OCI-LY1 (cell line): Measurements from ENCODE around the gene TXLNG.

ENCODE experiments used
- H2AFZ ChIP-seq: fragments of 200-600 bp; sonication (generic), shearing (Covaris generic); 2 replicates; pipeline ENCODE4 v1.6.0; 2014; ENCODE audit warnings: antibody characterized with exemption, mild to moderate bottlenecking, low read length
- H3F3A ChIP-seq: fragments of 200-600 bp; sonication (generic), shearing (Covaris generic); 2 replicates; pipeline ENCODE4 v1.6.0; 2014; ENCODE audit warnings: mild to moderate bottlenecking, antibody characterized with exemption, low read length, moderate library complexity; ENCODE audit not compliant: insufficient read depth
- H3K27ac ChIP-seq: fragments of 200-600 bp; sonication (generic); 2 replicates; pipeline ENCODE4 v1.5.1; 2014; ENCODE audit warnings: low read length, mixed run types, mild to moderate bottlenecking, low read depth; ENCODE audit not compliant: poor library complexity, severe bottlenecking
- H3K27me3 ChIP-seq: fragments of 200-600 bp; sonication (generic); 2 replicates; pipeline ENCODE4 v1.6.0; 2014; ENCODE audit warnings: antibody characterized with exemption, mild to moderate bottlenecking, low read length, moderate library complexity; ENCODE audit not compliant: insufficient read depth
- H3K36me3 ChIP-seq: fragments of 200-600 bp; sonication (generic); 2 replicates; pipeline ENCODE4 v1.6.1; 2014; ENCODE audit warnings: mild to moderate bottlenecking, antibody characterized with exemption, low read length, moderate library complexity, mixed read lengths; ENCODE audit not compliant: insufficient read depth
- H3K4me1 ChIP-seq: fragments of 200-600 bp; sonication (generic); 2 replicates; pipeline ENCODE4 v1.5.1; 2014; ENCODE audit warnings: mild to moderate bottlenecking, low read length, moderate library complexity; ENCODE audit not compliant: insufficient read depth, severe bottlenecking
- H3K4me2 ChIP-seq: fragments of 200-600 bp; sonication (generic), shearing (Covaris generic); 2 replicates; pipeline ENCODE4 v1.6.1; 2014; ENCODE audit warnings: low read length
- H3K4me3 ChIP-seq: fragments of 200-600 bp; sonication (generic); 2 replicates; pipeline ENCODE4 v1.5.1; 2014; ENCODE audit warnings: low read length, low read depth, mild to moderate bottlenecking, mixed read lengths; ENCODE audit not compliant: poor library complexity, severe bottlenecking
- H3K79me2 ChIP-seq: fragments of 200-600 bp; shearing (Covaris generic); 2 replicates; pipeline ENCODE4 v1.6.1; 2016; ENCODE audit warnings: mixed run types, low read length, mixed read lengths; ENCODE audit not compliant: insufficient read depth
- H3K9ac ChIP-seq: fragments of 200-600 bp; sonication (generic), shearing (Covaris generic); 2 replicates; pipeline ENCODE4 v1.6.1; 2014; ENCODE audit warnings: mild to moderate bottlenecking, low read length, mixed read lengths
- H3K9me2 ChIP-seq: fragments of 200-600 bp; sonication (generic), shearing (Covaris generic); 2 replicates; pipeline ENCODE4 v1.6.1; 2014; ENCODE audit warnings: low read depth, mild to moderate bottlenecking, low read length, mixed read lengths
- H3K9me3 ChIP-seq: fragments of 200-600 bp; shearing (Covaris generic); 2 replicates; pipeline ENCODE4 v1.6.1; 2014; ENCODE audit warnings: low read length, mixed read lengths
- H4K20me1 ChIP-seq: fragments of 200-600 bp; sonication (generic), shearing (Covaris generic); 2 replicates; pipeline ENCODE4 v1.6.0; 2016; ENCODE audit warnings: mild to moderate bottlenecking, low read length; ENCODE audit not compliant: insufficient read depth
- CTCF ChIP-seq: fragments of 200-600 bp; sonication (generic), shearing (Covaris generic); IDR thresholded peaks from 2 replicates; pipeline ENCODE4 v1.5.1; 2017; ENCODE audit warnings: mild to moderate bottlenecking, antibody characterized with exemption, low read length, moderate library complexity, mixed read lengths
- EZH2 ChIP-seq: fragments of 200-600 bp; sonication (generic), shearing (Covaris generic); IDR thresholded peaks from 2 replicates; pipeline ENCODE4 v1.8.0; 2017; ENCODE audit warnings: borderline replicate concordance, mixed run types, mild to moderate bottlenecking, antibody characterized with exemption, low read length, moderate library complexity, mixed read lengths

The TXLNG gene

GRCh38 chrX:16826207-16826606, 39.9 kb downstream of the TXLNG start:
- Histone ChIP-seq H2AFZ (no peak overlapping the region), H3K4me3 (no peak overlapping the region), H3K4me1 (peaks cover 5% of the 10 kb centered on the region), H3F3A (no peaks in the 10 kb centered on the region), H3K79me2 (no peaks in the 10 kb centered on the region), H3K9ac (no peak overlapping the region), H3K9me3 (no peaks in the 10 kb centered on the region), H3K4me2 (no peak overlapping the region), H3K27ac (no peak overlapping the region), H4K20me1 (no peaks in the 10 kb centered on the region), H3K9me2 (no peaks in the 10 kb centered on the region), H3K27me3 (no peaks in the 10 kb centered on the region), H3K36me3 (peaks cover 53% of the 10 kb centered on the region)
- peak; percentile 51; the same call in 1 of the 2 replicates for TF ChIP-seq CTCF
- TF ChIP-seq EZH2 = no peak

GRCh38 chrX:16827225-16827624, 41.0 kb downstream of the TXLNG start:
- Histone ChIP-seq H3K36me3 (peaks cover 56% of the 10 kb centered on the region), H3K27ac (no peak overlapping the region), H2AFZ (no peak overlapping the region)

GRCh38 chrX:16828124-16828908, 42.0 kb downstream of the TXLNG start:
- Histone ChIP-seq H3K36me3 (peaks cover 59% of the 10 kb centered on the region), H3K27me3 (no peaks in the 10 kb centered on the region), H3K4me1 (peaks cover 5% of the 10 kb centered on the region), H3K9ac (no peak overlapping the region), H3K27ac (no peak overlapping the region), H3K9me2 (no peaks in the 10 kb centered on the region), H3K9me3 (no peaks in the 10 kb centered on the region), H3K4me3 (no peak overlapping the region), H2AFZ (no peak overlapping the region), H3F3A (no peaks in the 10 kb centered on the region), H3K4me2 (no peak overlapping the region), H4K20me1 (no peaks in the 10 kb centered on the region), H3K79me2 (no peaks in the 10 kb centered on the region)
- TF ChIP-seq CTCF (no peak), EZH2 (no peak)

More at GRCh38 chrX:16827225-16827624, 41.0 kb downstream of the TXLNG start:
- no peaks in the 10 kb centered on the region for H3K9me3 ChIP-seq
- H3K9me2 ChIP-seq = no peaks in the 10 kb centered on the region
- no peaks in the 10 kb centered on the region for H4K20me1 ChIP-seq
- no peak overlapping the region for H3K9ac ChIP-seq
- no peak overlapping the region for H3K4me2 ChIP-seq
- no peaks in the 10 kb centered on the region for H3F3A ChIP-seq
- no peaks in the 10 kb centered on the region for H3K27me3 ChIP-seq
- no peak for TF ChIP-seq EZH2
- no peaks in the 10 kb centered on the region for H3K79me2 ChIP-seq
- H3K4me1 ChIP-seq = peaks cover 5% of the 10 kb centered on the region
- no peak overlapping the region for H3K4me3 ChIP-seq

- no peak overlapping the region for H3K4me2 ChIP-seq
- H3K9me3 ChIP-seq = no peaks in the 10 kb centered on the region
- no peak overlapping the region for H2AFZ ChIP-seq
- peaks cover 81% of the 10 kb centered on the region for H3K36me3 ChIP-seq
- no peak overlapping the region for H3K4me3 ChIP-seq
- H3K27ac ChIP-seq = no peak overlapping the region
- H3K9me2 ChIP-seq = no peaks in the 10 kb centered on the region
- H3K4me1 ChIP-seq = no peaks in the 10 kb centered on the region
- no peak for TF ChIP-seq CTCF
- no peak for TF ChIP-seq EZH2
- no peaks in the 10 kb centered on the region for H3K79me2 ChIP-seq
- H3K9ac ChIP-seq = no peak overlapping the region
- no peaks in the 10 kb centered on the region for H4K20me1 ChIP-seq
- H3K27me3 ChIP-seq = no peaks in the 10 kb centered on the region
- H3F3A ChIP-seq = no peaks in the 10 kb centered on the region
Measured at GRCh38 chrX:16832301-16832700, 46.0 kb downstream of the TXLNG start.
